ENCODE measurements around the gene GPC6.

GPC6 gene

DNA sequence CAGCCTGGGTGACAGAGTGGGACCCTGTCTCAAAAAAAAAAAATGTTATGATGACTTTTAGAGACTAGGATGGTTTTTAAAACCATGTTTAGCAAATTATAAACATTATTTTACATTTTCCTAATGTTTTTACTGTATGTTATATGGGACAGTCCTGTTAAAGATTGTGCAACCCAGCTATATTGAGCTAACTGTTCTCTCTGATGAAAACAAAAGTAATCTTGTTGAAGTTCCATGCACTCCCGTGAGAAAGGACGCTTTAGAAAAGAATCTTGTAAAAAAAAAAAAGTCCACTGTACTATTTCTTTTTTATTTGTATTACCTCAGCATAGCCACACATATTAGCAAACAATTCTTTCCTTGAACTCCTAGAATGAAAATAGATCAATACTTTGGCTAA is 801.6 kb downstream of the GPC6 start:
- Histone ChIP-seq H3F3A (ENCODE audit: insufficient read depth) (no peaks in the 10 kb centered on the region), H3K27ac (ENCODE audit: low read depth, low read length) (no peak overlapping the region), H3K4me2 (ENCODE audit: low read depth, low read length, poor library complexity, severe bottlenecking) (no peak overlapping the region), H3K9me2 (replicated peaks; ENCODE audit: insufficient read depth, low read length) (no peaks in the 10 kb centered on the region), H3K36me3 (ENCODE audit: low read length) (no peaks in the 10 kb centered on the region), H4K20me1 (ENCODE audit: low read depth, low read length) (no peaks in the 10 kb centered on the region), H3K9me3 (ENCODE audit: insufficient read depth, low read length) (no peaks in the 10 kb centered on the region), H3K27me3 (ENCODE audit: low read length) (no peaks in the 10 kb centered on the region), H2AFZ (ENCODE audit: low read depth, low read length, severe bottlenecking) (no peak overlapping the region), H3K4me3 (ENCODE audit: insufficient read depth, low read length, poor library complexity, severe bottlenecking) (no peak overlapping the region), H3K79me2 (ENCODE audit: insufficient read depth, low read length) (no peaks in the 10 kb centered on the region), H3K9ac (ENCODE audit: low read length) (no peak overlapping the region)
- TF ChIP-seq CTCF (IDR thresholded peaks at IDR 0.05; ENCODE audit: insufficient read depth, low read length, poor library complexity, severe bottlenecking) = no peak
- TF ChIP-seq EZH2phosphoT487 (conservative IDR thresholded peaks at IDR 0.05; ENCODE audit: low read length) = no peak

DNA sequence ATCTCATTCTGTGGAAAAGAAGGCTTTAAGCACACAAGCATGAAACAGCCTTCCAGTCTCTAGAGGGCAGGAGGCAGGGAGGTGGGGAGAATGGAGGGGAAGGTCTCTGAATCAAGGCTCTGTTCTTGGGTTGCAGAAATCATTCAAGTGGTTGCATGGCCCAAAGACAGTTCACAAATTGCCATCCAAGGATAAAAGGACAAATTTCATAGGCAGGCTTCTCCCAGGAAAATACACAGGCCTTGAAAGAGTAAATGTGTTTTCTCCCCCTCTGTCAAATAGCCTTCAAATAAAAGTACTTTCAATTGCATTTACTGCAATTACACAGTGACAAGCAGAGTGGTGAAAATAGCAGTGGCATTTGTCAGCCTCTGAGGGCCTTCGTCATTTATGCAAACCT is 802.0 kb downstream of the GPC6 start:
- no peak overlapping the region for H3K4me3 ChIP-seq (ENCODE audit: insufficient read depth, low read length, poor library complexity, severe bottlenecking)
- H3K9ac ChIP-seq (ENCODE audit: low read length) = no peak overlapping the region
- no peak overlapping the region for H3K27ac ChIP-seq (ENCODE audit: low read depth, low read length)
- H2AFZ ChIP-seq (ENCODE audit: low read depth, low read length, severe bottlenecking) = no peak overlapping the region
- H3K9me2 ChIP-seq (replicated peaks; ENCODE audit: insufficient read depth, low read length) = no peaks in the 10 kb centered on the region
- no peaks in the 10 kb centered on the region for H3F3A ChIP-seq (ENCODE audit: insufficient read depth)
- H3K9me3 ChIP-seq (ENCODE audit: insufficient read depth, low read length) = no peaks in the 10 kb centered on the region
- no peak overlapping the region for H3K4me2 ChIP-seq (ENCODE audit: low read depth, low read length, poor library complexity, severe bottlenecking)
- no peaks in the 10 kb centered on the region for H3K36me3 ChIP-seq (ENCODE audit: low read length)
- no peaks in the 10 kb centered on the region for H3K79me2 ChIP-seq (ENCODE audit: insufficient read depth, low read length)
- H3K27me3 ChIP-seq (ENCODE audit: low read length) = no peaks in the 10 kb centered on the region
- H4K20me1 ChIP-seq (ENCODE audit: low read depth, low read length) = no peaks in the 10 kb centered on the region
- TF ChIP-seq EZH2phosphoT487 (conservative IDR thresholded peaks at IDR 0.05; ENCODE audit: low read length) (no peak), CTCF (IDR thresholded peaks at IDR 0.05; ENCODE audit: insufficient read depth, low read length, poor library complexity, severe bottlenecking) (no peak)

DNA sequence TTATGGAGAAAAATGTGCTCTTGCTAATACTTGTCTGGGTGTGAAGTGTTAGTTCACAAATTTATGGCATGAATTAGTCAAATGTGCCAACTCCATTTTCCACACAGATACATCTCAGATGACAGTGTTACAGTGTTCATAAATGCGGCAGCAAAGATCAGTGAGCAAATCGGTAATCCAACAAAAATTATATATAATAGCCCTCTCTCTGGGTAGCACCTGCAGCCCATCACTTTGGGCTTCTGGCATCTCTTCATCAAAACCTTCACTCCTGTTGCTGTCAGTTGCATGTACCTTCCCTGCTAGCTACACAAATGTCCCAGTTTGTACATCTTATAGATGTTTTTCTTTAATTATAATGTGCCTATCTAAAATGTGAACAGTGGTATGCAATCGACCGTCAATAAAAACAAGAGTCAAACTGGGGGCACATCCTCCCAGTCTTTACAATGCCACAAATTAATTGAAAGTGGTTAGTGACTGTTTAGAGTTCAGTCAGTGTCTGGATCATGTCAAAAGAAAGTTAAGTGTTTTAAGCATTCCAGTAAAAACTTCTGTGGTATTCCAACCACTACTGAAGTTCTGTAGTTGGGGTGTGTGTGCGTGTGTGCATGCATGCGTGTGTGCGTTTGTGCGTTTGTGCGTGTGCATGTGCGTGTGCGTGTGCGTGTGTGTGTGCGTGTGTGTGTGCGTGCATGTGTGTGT is 804.0 kb downstream of the GPC6 start:
- Histone ChIP-seq H3K27ac (ENCODE audit: low read depth, low read length) (no peak overlapping the region), H3K9me2 (replicated peaks; ENCODE audit: insufficient read depth, low read length) (no peaks in the 10 kb centered on the region), H4K20me1 (ENCODE audit: low read depth, low read length) (no peaks in the 10 kb centered on the region), H3K79me2 (ENCODE audit: insufficient read depth, low read length) (no peaks in the 10 kb centered on the region), H3K9me3 (ENCODE audit: insufficient read depth, low read length) (no peaks in the 10 kb centered on the region), H3K4me2 (ENCODE audit: low read depth, low read length, poor library complexity, severe bottlenecking) (no peak overlapping the region), H3K36me3 (ENCODE audit: low read length) (no peaks in the 10 kb centered on the region), H3K27me3 (ENCODE audit: low read length) (no peaks in the 10 kb centered on the region), H3K9ac (ENCODE audit: low read length) (no peak overlapping the region), H3K4me3 (ENCODE audit: insufficient read depth, low read length, poor library complexity, severe bottlenecking) (no peak overlapping the region), H2AFZ (ENCODE audit: low read depth, low read length, severe bottlenecking) (no peak overlapping the region), H3F3A (ENCODE audit: insufficient read depth) (no peaks in the 10 kb centered on the region)
- no peak for TF ChIP-seq CTCF (IDR thresholded peaks at IDR 0.05; ENCODE audit: insufficient read depth, low read length, poor library complexity, severe bottlenecking)
- TF ChIP-seq EZH2phosphoT487 (conservative IDR thresholded peaks at IDR 0.05; ENCODE audit: low read length) = no peak
